Activated CD4-positive, CD25-positive, alpha-beta regulatory T cell treated with anti-CD3 and anti-CD28 coated beads, Interleukin-2, amount 50 U/mL, for 16 hours (primary cell): ENCODE measurements around the gene PEX5L.
"Not testable (repeated sequence)": the region's sequence is repeated elsewhere in the genome, so short reads cannot be mapped to it uniquely, and the experiment has no call there.

Source experiments
- DNase-seq: peaks from one replicate; pipeline ENCODE4 v3.0.0-alpha.2; 2020; ENCODE audit warnings: low read depth, low spot score

The PEX5L gene

DNA sequence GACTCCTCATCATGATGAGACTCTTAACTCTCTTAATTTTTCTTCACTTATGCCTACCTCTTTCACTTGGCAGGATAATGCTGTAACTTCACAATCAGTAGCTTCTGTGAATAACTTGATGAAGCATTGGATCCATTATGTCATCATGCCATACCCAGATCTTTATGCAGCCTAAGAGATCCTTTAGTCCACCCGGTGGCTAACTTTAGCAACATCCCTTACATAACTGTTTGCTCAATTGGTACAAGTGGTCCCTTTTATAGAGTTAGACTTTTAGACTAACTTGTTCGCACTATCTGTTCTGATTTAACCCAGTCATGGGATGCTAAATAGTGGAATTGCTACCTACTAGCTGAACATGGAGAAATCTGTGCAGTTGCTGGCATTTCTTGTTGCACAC lies 199.4 kb downstream of the PEX5L start:
- no peak for DNase-seq

DNA sequence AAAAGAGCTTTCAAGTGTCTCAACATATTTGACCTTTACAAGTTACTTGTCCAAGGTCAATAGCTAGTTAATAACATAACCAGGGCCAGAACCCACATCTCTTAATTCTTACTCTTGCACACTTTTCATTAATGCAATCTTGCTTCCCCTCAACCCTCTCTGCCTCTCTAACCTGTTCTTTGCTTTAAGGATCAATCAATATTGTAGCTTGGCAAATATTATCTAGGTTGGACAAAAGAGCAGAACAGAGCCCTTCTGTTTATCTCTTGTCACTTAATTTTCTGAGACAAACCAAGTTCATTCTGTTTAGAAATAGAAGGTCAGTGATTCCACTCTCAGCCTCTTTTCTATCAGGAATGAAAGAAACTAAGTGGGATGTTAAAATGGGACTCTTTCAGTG lies 203.4 kb downstream of the PEX5L start:
- no peak for DNase-seq

DNA sequence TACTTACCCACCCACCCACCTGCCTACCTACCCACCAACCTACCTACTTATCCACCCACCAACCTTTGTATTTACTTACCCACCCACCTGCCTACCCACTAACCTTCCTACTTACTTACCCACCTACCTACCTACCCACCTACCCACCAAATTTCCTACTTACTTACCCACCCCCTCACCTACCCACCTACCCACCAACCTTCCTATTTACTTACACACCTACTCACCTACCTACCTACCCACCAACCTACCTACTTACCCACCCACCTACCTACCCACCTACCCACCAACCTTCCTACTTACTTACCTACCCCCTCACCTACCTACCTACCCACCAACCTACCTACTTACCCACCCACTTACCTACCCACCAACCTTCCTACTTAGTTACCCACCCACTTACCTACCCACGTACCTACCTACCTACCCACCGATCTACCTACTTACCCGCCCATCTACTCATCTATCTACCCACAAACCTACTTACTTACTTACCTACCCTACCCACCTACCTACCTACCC lies 204.3 kb downstream of the PEX5L start:
- DNase-seq = no peak

DNA sequence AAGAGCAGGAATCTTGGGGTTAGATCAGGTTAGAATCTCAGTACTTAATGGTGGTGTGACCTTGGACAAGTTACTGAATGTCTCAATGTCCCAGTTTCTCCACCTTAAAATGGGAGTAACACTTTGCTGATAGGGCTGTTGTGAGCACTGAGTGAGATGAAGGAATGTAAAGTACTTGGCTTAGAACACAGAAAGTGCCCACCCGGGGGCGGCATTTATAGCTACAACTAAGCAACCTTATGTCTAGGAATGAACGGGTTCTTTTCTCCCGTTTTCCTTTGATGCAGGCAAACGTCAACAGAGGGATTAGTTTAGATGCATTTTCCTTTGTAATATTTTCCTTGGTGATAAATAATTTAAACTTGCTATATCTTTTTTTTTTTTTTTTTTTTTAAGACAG lies 207.3 kb downstream of the PEX5L start:
- DNase-seq = no peak

DNA sequence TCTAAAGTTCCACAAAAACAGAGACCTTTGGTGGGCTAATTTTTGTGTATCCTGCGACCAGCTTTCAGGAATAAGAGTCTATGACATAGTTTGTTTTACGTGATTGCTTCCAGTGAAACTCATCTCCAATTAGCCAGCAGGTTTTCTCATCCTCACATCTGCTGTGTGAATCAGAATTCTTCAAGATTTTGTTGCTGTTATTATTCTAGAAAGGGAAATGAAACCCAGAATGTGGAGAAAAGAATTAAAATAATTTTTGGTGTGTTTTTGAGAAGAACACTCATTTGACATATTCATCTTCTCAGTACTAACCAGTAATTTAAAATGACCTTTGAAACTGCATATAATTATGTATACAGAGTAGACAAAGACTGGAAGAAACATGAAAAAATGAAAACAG lies 208.0 kb downstream of the PEX5L start:
- no peak for DNase-seq

GRCh38 chr3:179826247-179826637 lies 210.5 kb downstream of the PEX5L start:
- DNase-seq = no peak

- DNase-seq = no peak
Observed at GRCh38 chr3:179825527-179826246, 211.1 kb downstream of the PEX5L start.

GRCh38 chr3:179822296-179822695 lies 214.4 kb downstream of the PEX5L start:
- no peak for DNase-seq

GRCh38 chr3:179819379-179819778 lies 217.4 kb downstream of the PEX5L start:
- DNase-seq = no peak

DNA sequence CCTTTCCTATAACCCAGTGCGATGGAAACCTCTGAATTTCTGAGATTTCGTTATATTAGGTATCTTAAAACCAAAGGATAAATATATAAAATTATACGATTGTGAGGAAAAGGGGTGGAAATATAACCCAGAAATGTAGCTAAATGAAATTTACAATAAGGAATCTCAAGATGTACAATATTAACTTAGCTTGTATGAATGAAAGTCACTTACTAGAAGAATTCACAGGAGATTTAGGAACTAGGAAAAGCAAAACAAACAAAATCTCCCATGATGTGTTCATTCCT lies 224.7 kb downstream of the PEX5L start:
- DNase-seq = no peak

GRCh38 chr3:179811321-179812095 lies 225.2 kb downstream of the PEX5L start:
- DNase-seq = no peak

GRCh38 chr3:179809639-179810038 lies 227.1 kb downstream of the PEX5L start:
- no peak for DNase-seq

DNA sequence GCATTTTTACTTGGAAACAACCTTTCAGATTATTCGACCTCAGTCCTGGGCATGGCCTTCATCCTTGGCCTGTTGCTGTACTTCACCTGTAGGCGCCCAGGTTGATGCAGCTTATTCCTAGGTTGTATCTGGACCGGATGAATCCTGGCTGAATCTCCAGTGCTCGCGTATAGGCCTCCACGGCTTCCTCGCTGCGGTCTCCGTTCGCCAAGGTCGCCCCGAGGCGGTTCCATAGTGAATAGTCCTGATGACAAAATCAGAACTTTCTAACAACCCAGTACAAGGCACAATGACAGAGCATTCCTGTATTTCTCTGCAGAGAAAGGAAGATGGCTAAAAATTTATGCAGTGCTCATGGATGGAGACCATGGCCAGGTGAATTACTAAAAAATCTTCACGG lies 229.1 kb downstream of the PEX5L start:
- DNase-seq = no peak

DNA sequence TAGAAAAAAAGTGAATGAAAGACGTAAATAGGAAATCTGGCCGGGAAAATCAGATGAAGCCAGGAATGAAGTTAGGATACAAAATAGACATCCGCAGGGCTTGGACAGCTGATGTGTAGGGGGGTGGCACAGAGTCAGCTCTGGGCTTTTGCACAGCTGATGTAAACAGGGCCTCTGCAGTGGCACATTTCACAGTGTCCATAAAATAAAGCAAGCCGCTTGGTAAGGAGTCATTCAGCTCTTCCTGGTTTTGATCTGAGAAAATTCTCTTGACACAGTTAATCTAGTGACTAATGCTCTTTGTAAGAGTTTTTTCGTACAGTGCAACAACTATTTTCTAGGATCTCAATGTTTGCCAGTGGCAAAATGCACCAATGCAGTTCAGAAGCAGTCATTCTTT lies 230.6 kb downstream of the PEX5L start:
- no peak for DNase-seq

GRCh38 chr3:179801856-179802255 lies 234.9 kb downstream of the PEX5L start:
- DNase-seq = no peak

DNA sequence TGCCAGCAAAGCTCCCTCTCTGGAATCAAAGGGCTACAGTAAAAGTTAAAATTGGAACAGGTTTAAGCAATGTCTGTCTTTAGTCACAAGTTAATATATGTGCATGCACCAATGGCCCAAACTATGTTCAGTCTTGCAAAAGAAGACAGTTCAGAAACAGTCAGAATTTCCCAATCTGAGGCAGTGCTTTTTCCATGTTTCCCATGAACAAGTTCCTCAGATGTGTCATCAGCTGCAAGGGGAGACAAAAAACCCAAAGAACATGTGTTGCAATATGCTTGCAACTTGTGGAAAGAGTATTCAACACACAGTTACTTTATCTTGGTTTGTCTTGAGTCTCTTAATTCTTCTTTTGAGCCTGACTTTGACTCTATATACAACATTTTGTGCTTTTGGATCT lies 235.5 kb downstream of the PEX5L start:
- no peak for DNase-seq

DNA sequence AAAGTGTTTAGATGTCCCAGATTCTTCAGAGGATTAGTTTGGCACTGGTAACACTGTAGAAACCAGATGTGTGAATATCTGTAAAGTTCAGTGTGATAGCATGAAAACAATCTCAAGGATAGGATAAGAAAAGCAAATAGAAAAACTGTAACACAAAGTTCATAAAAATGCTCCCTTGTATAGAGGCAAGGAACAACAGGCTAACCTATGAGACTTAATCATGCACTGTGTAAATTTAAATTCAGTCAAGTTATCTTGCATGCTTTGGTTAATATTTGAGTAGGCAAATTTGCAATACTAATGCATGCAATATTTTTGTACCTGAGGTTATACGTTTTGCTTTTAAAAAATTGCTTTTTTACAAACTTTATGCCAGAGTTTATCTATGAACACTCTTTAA lies 239.5 kb downstream of the PEX5L start:
- no peak for DNase-seq

- no peak for DNase-seq
Observed at GRCh38 chr3:179796421-179796820, 240.3 kb downstream of the PEX5L start.

GRCh38 chr3:179794355-179794754 lies 242.4 kb downstream of the PEX5L start:
- no peak for DNase-seq

DNA sequence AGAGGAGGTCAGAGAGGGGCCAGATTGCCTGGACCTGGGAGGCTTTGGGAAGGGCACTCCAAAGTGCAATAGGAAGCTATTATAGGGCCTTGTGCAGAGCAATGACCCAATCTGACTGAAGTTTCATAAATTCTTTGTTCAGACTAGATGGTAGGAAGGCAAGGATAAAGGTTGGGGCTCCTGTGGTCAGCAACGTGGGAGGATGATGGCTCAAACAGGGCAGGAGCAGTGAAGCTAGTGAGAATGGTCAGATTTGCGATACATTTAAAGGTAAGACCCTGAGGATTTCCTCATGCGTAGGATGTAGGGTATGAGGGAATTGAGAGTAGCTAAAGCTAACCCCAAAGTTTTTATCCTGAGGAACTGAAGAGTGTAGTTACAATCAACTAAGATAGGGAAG lies 244.9 kb downstream of the PEX5L start:
- no peak for DNase-seq

DNA sequence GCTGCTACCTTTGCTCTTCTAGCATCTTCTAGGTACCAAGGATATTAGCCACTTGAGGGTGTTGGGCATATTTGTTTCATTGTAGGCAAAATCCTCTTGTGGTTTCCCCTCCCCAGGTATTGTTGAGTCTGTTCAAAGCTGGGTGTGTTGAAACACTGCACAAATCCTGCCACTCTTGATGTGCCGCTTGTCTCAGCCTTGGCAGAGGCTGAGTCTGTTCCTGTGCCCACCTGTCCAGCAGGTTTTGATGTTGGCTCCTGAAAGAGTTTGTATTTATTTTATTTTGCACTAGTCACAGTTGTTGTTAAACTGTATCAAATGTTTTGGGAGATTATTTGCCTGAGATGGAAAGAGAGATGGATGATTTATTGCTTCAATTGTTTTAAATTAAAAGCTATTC lies 247.7 kb downstream of the PEX5L start:
- no peak for DNase-seq

- DNase-seq = not testable (repeated sequence)
Observed at GRCh38 chr3:179782841-179783240, 253.9 kb downstream of the PEX5L start.

DNA sequence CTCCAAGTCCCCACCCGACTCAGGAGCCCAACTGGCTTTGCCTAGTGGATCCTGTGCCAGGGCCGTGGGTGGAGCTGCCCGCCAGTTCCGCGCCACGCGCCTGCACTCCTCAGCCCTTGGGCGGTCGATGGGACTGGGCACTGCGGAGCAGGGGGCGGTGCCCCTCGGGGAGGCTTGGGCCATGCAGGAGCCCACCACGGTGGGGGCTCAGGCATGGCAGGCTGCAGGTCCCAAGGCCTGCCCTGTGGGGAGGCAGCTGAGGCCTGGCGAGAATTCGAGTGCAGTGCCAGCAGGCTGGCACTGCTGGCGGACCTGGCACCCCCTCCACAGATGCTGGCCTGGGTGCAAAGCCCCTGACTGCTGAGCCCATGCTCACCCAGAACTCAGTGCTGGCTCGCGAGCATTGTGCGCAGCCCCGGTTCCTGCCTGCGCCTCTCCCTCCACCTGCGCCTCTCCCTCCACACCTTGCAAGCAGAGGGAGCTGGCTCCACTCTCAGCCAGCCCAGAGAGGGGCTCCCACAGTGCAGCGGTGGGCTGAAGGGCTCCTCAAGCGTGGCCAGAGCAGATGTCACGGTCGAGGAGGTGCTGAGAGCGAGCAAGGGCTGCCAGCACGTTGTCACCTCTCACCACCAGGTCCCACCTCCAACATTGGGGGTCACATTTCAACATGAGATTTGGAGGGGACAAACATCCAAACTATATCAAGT lies 261.2 kb downstream of the PEX5L start:
- DNase-seq = no peak
